ENCODE measurements around the gene GSTCD.
"Not testable (repeated sequence)": the region's sequence is repeated elsewhere in the genome, so short reads cannot be mapped to it uniquely, and the experiment has no call there.

GSTCD gene

GRCh38 chr4:105808030-105808749 lies 99.6 kb downstream of the GSTCD start:
- no peak for DNase-seq (ENCODE audit: low read depth in 3 of 3)

- DNase-seq (ENCODE audit: low read depth in 3 of 3) = no peak
Measured at GRCh38 chr4:105808750-105809041, 100.1 kb downstream of the GSTCD start.

- DNase-seq (ENCODE audit: low read depth in 3 of 3) = no peak
Measured at GRCh38 chr4:105815701-105816100, 107.1 kb downstream of the GSTCD start.

GRCh38 chr4:105822061-105822460 lies 113.5 kb downstream of the GSTCD start:
- DNase-seq (ENCODE audit: low read depth in 3 of 3) = no peak

GRCh38 chr4:105828074-105828473 lies 119.5 kb downstream of the GSTCD start:
- DNase-seq (ENCODE audit: low read depth in 3 of 3) = no peak

- DNase-seq (ENCODE audit: low read depth in 3 of 3) = no peak
Measured at GRCh38 chr4:105831189-105831588, 122.6 kb downstream of the GSTCD start.

GRCh38 chr4:105835177-105835576 lies 126.6 kb downstream of the GSTCD start:
- no peak for DNase-seq (ENCODE audit: low read depth in 3 of 3)

- DNase-seq (ENCODE audit: low read depth in 3 of 3) = no peak
Measured at GRCh38 chr4:105836537-105836936, 128.0 kb downstream of the GSTCD start.

- DNase-seq (ENCODE audit: low read depth in 3 of 3) = no peak
Measured at GRCh38 chr4:105837037-105837436, 128.5 kb downstream of the GSTCD start.

- DNase-seq (ENCODE audit: low read depth in 3 of 3) = no peak
Measured at GRCh38 chr4:105838082-105838481, 129.5 kb downstream of the GSTCD start.

GRCh38 chr4:105840426-105841174 lies 132.0 kb downstream of the GSTCD start:
- no peak for DNase-seq (ENCODE audit: low read depth in 3 of 3)

- DNase-seq (ENCODE audit: low read depth in 3 of 3) = no peak
Measured at GRCh38 chr4:105843941-105844340, 135.4 kb downstream of the GSTCD start.

- DNase-seq (ENCODE audit: low read depth in 3 of 3) = no peak
Measured at GRCh38 chr4:105845559-105845958, 137.0 kb downstream of the GSTCD start.

- DNase-seq (ENCODE audit: low read depth in 3 of 3) = not testable (repeated sequence)
Measured at GRCh38 chr4:105848359-105848758, 139.8 kb downstream of the GSTCD start.

GRCh38 chr4:105851196-105851595 lies 142.6 kb downstream of the GSTCD start:
- DNase-seq (ENCODE audit: low read depth in 3 of 3) = no peak

- DNase-seq (ENCODE audit: low read depth in 3 of 3) = not testable (repeated sequence)
Measured at GRCh38 chr4:105852230-105852629, 143.6 kb downstream of the GSTCD start.

GRCh38 chr4:105858466-105859040 lies 150.0 kb downstream of the GSTCD start:
- no peak for DNase-seq (ENCODE audit: low read depth in 3 of 3)

- DNase-seq (ENCODE audit: low read depth in 3 of 3) = no peak
Measured at GRCh38 chr4:105859233-105859632, 150.6 kb downstream of the GSTCD start.

GRCh38 chr4:105870963-105871362 lies 162.4 kb downstream of the GSTCD start:
- no peak for DNase-seq (ENCODE audit: low read depth in 3 of 3)

- no peak for DNase-seq (ENCODE audit: low read depth in 3 of 3)
Measured at GRCh38 chr4:105871997-105872396, 163.4 kb downstream of the GSTCD start.

GRCh38 chr4:105875233-105875632 lies 166.6 kb downstream of the GSTCD start:
- DNase-seq (ENCODE audit: low read depth in 3 of 3) = no peak

GRCh38 chr4:105878668-105879067 lies 170.1 kb downstream of the GSTCD start:
- no peak for DNase-seq (ENCODE audit: low read depth in 3 of 3)

GRCh38 chr4:105887508-105887907 lies 178.9 kb downstream of the GSTCD start:
- no peak for DNase-seq (ENCODE audit: low read depth in 3 of 3)
